Loucy (cell line): ENCODE results near the gene LRP10.

Experiments
- H2AFZ ChIP-seq: fragments of 200-600 bp; sonication (generic); 2 replicates; pipeline ENCODE4 v1.6.0; 2016; ENCODE audit warnings: antibody characterized with exemption, mild to moderate bottlenecking, low read length, moderate library complexity
- H3F3A ChIP-seq: fragments of 200-600 bp; 2 replicates; pipeline ENCODE4 v1.6.0; 2016; ENCODE audit warnings: antibody characterized with exemption, low read depth, mild to moderate bottlenecking
- H3K27me3 ChIP-seq: fragments of 200-600 bp; sonication (generic); 2 replicates; pipeline ENCODE4 v1.6.1; 2014; ENCODE audit warnings: low read length, mild to moderate bottlenecking; ENCODE audit not compliant: insufficient read depth, poor library complexity, severe bottlenecking
- H3K36me3 ChIP-seq: fragments of 200-600 bp; sonication (generic); 2 replicates; pipeline ENCODE4 v1.6.1; 2016; ENCODE audit warnings: low read length; ENCODE audit not compliant: insufficient read depth
- H3K4me1 ChIP-seq: fragments of 200-600 bp; sonication (generic); 2 replicates; pipeline ENCODE4 v1.5.1; 2014; ENCODE audit warnings: low read length, mild to moderate bottlenecking; ENCODE audit not compliant: insufficient read depth, poor library complexity, severe bottlenecking
- H3K4me2 ChIP-seq: fragments of 200-600 bp; sonication (generic); 2 replicates; pipeline ENCODE4 v1.6.0; 2014; ENCODE audit warnings: antibody characterized with exemption, low read length, low read depth, mild to moderate bottlenecking; ENCODE audit not compliant: poor library complexity, severe bottlenecking
- H3K4me3 ChIP-seq: fragments of 200-600 bp; sonication (generic); 2 replicates; pipeline ENCODE4 v1.5.1; 2014; ENCODE audit warnings: low read length, mild to moderate bottlenecking, mixed read lengths; ENCODE audit not compliant: poor library complexity, severe bottlenecking
- H3K79me2 ChIP-seq: fragments of 200-600 bp; sonication (generic); 2 replicates; pipeline ENCODE4 v1.6.1; 2014; ENCODE audit warnings: low read length; ENCODE audit not compliant: insufficient read depth
- H3K9ac ChIP-seq: fragments of 200-600 bp; sonication (generic); 2 replicates; pipeline ENCODE4 v1.6.0; 2014; ENCODE audit warnings: mild to moderate bottlenecking, low read depth, low read length, moderate library complexity; ENCODE audit not compliant: poor library complexity, severe bottlenecking
- H3K9me2 ChIP-seq: fragments of 200-600 bp; sonication (generic); replicated peaks from 2 replicates; pipeline ENCODE4 v1.6.1; 2016; ENCODE audit warnings: low read depth, low read length, mixed read lengths
- H3K9me3 ChIP-seq: fragments of 200-600 bp; sonication (generic); 2 replicates; pipeline ENCODE4 v1.6.1; 2014; ENCODE audit warnings: mild to moderate bottlenecking, antibody characterized with exemption, low read length, low read depth; ENCODE audit not compliant: insufficient read depth
- H4K20me1 ChIP-seq: fragments of 200-600 bp; sonication (generic); 2 replicates; pipeline ENCODE4 v1.6.0; 2014; ENCODE audit warnings: antibody characterized with exemption, low read length, mild to moderate bottlenecking; ENCODE audit not compliant: insufficient read depth, poor library complexity, severe bottlenecking
- EZH2phosphoT487 ChIP-seq: fragments of 200-600 bp; IDR thresholded peaks from 2 replicates; pipeline ENCODE4 v1.6.1; 2018; ENCODE audit warnings: antibody characterized with exemption, mild to moderate bottlenecking, moderate library complexity, borderline replicate concordance
- TF ChIP-seq, protein P1 (sequence below): fragments of 200-600 bp; sonication (generic); conservative IDR thresholded peaks from 2 replicates; pipeline ENCODE4 v1.5.1; 2014; ENCODE audit warnings: mild to moderate bottlenecking, antibody characterized with exemption, low read length

Gene LRP10

DNA sequence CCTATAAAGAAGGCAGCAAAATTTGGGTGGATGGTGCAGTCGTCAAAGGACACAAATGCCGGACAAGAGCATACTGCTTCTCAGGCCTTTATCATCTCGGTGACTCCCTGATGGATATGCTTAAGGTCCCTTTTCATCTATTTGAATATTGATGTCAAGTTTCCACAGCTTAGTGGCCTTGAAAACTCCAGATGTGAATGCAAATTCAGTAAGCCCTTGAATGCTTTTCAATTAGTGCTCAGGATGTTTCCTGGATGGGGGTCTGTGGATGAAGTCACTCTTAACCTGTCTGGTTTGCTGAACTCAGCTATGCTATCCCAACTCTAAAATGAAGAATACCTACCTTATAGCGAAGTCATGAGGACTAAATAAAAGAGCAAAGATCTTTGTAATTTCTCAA, 22.2 kb downstream of the LRP10 start:
- H3K9me3 ChIP-seq: no peaks in the 10 kb centered on the region
- H3K4me3 ChIP-seq: no peak overlapping the region
- no peak overlapping the region for H2AFZ ChIP-seq
- no peak overlapping the region for H3K4me2 ChIP-seq
- no peaks in the 10 kb centered on the region for H3K79me2 ChIP-seq
- no peaks in the 10 kb centered on the region for H3K4me1 ChIP-seq
- no peaks in the 10 kb centered on the region for H3K36me3 ChIP-seq
- H4K20me1 ChIP-seq: no peaks in the 10 kb centered on the region
- no peaks in the 10 kb centered on the region for H3F3A ChIP-seq
- no peak overlapping the region for H3K9ac ChIP-seq
- TF ChIP-seq EZH2phosphoT487: no peak
- no peaks in the 10 kb centered on the region for H3K9me2 ChIP-seq
- H3K27me3 ChIP-seq: no peaks in the 10 kb centered on the region

DNA sequence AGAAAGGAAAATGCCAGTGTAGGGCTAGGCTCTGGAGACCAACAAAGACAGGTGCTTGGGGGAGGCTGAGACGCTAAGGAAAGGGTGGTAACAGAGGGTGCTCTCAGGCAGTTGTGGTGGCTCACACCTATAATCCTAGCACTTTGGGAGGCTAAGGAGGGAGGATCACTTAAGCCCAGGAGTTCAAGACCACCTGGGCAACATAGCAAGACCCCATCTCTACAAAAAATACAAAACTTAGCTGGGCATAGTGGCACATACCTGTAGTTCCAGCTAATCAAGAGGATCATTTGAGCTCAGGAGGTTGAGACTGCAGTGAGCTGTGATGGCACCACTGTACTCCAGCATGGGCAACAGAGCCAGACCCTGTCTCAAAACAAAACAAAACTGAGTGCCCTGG, 23.9 kb downstream of the LRP10 start:
- Histone ChIP-seq H4K20me1 (no peaks in the 10 kb centered on the region), H3K36me3 (no peaks in the 10 kb centered on the region; the same call in 1 of the 2 replicates), H3K9me3 (no peaks in the 10 kb centered on the region), H3K9ac (no peak overlapping the region), H3K4me3 (no peak overlapping the region), H3F3A (no peaks in the 10 kb centered on the region), H3K9me2 (no peaks in the 10 kb centered on the region), H3K79me2 (no peaks in the 10 kb centered on the region), H2AFZ (no peak overlapping the region), H3K27me3 (no peaks in the 10 kb centered on the region), H3K4me1 (no peaks in the 10 kb centered on the region), H3K4me2 (no peak overlapping the region)
- TF ChIP-seq EZH2phosphoT487: no peak
- TF ChIP-seq, protein P1, sequence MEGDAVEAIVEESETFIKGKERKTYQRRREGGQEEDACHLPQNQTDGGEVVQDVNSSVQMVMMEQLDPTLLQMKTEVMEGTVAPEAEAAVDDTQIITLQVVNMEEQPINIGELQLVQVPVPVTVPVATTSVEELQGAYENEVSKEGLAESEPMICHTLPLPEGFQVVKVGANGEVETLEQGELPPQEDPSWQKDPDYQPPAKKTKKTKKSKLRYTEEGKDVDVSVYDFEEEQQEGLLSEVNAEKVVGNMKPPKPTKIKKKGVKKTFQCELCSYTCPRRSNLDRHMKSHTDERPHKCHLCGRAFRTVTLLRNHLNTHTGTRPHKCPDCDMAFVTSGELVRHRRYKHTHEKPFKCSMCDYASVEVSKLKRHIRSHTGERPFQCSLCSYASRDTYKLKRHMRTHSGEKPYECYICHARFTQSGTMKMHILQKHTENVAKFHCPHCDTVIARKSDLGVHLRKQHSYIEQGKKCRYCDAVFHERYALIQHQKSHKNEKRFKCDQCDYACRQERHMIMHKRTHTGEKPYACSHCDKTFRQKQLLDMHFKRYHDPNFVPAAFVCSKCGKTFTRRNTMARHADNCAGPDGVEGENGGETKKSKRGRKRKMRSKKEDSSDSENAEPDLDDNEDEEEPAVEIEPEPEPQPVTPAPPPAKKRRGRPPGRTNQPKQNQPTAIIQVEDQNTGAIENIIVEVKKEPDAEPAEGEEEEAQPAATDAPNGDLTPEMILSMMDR: no peak

GRCh38 chr14:22896356-22896755, 24.8 kb downstream of the LRP10 start:
- Histone ChIP-seq H2AFZ (no peak overlapping the region), H3F3A (no peaks in the 10 kb centered on the region), H3K9ac (no peak overlapping the region), H3K4me3 (no peak overlapping the region), H3K36me3 (peaks cover 7% of the 10 kb centered on the region; the same call in 1 of the 2 replicates), H3K27me3 (no peaks in the 10 kb centered on the region), H3K9me3 (no peaks in the 10 kb centered on the region), H4K20me1 (no peaks in the 10 kb centered on the region), H3K4me1 (no peaks in the 10 kb centered on the region), H3K4me2 (no peak overlapping the region), H3K9me2 (no peaks in the 10 kb centered on the region), H3K79me2 (no peaks in the 10 kb centered on the region)
- TF ChIP-seq, protein P1: no peak
- no peak for TF ChIP-seq EZH2phosphoT487

- Histone ChIP-seq H3K4me3 (no peak overlapping the region), H3K4me1 (no peaks in the 10 kb centered on the region)
- TF ChIP-seq, protein P1: no peak
- TF ChIP-seq EZH2phosphoT487: no peak
Measured at GRCh38 chr14:22896760-22897159, 25.2 kb downstream of the LRP10 start.

More at GRCh38 chr14:22896760-22897159, 25.2 kb downstream of the LRP10 start:
- Histone ChIP-seq H3K9me2 (no peaks in the 10 kb centered on the region), H2AFZ (no peak overlapping the region), H3K9ac (no peak overlapping the region), H3K9me3 (no peaks in the 10 kb centered on the region), H3F3A (no peaks in the 10 kb centered on the region), H3K36me3 (peaks cover 11% of the 10 kb centered on the region; the same call in 1 of the 2 replicates), H4K20me1 (no peaks in the 10 kb centered on the region), H3K79me2 (no peaks in the 10 kb centered on the region), H3K4me2 (no peak overlapping the region), H3K27me3 (no peaks in the 10 kb centered on the region)
